ENCODE data around the gene MTFR1L.

- TF ChIP-seq, protein P1, sequence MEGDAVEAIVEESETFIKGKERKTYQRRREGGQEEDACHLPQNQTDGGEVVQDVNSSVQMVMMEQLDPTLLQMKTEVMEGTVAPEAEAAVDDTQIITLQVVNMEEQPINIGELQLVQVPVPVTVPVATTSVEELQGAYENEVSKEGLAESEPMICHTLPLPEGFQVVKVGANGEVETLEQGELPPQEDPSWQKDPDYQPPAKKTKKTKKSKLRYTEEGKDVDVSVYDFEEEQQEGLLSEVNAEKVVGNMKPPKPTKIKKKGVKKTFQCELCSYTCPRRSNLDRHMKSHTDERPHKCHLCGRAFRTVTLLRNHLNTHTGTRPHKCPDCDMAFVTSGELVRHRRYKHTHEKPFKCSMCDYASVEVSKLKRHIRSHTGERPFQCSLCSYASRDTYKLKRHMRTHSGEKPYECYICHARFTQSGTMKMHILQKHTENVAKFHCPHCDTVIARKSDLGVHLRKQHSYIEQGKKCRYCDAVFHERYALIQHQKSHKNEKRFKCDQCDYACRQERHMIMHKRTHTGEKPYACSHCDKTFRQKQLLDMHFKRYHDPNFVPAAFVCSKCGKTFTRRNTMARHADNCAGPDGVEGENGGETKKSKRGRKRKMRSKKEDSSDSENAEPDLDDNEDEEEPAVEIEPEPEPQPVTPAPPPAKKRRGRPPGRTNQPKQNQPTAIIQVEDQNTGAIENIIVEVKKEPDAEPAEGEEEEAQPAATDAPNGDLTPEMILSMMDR (IDR thresholded peaks at IDR 0.05), result no peak
- no peak for TF ChIP-seq EP300 (IDR thresholded peaks at IDR 0.05)
- no peak for TF ChIP-seq POLR2A (IDR thresholded peaks at IDR 0.05)
These were observed 51.4 kb downstream of the MTFR1L start for GRCh38 chr1:25871086-25871703.

Data from stomach (tissue), 4 donors.